GM13977 (cell line): ENCODE measurements around the gene USP22.

Experiments used
- DNase-seq: peaks from one replicate; pipeline ENCODE4 v3.0.0; 2012; ENCODE audit warnings: low spot score
- CTCF ChIP-seq: IDR thresholded peaks from 2 replicates; pipeline ENCODE4 v1.5.1; 2012; ENCODE audit warnings: mild to moderate bottlenecking, control low read depth; ENCODE audit not compliant: insufficient read depth; ENCODE audit errors: extremely low read depth, missing control alignments
- in situ Hi-C: fragments of 300-500 bp; cut with MboI; formaldehyde crosslinking; loops from one replicate; pipeline ENCODE4 v1.12.0; 2022; ENCODE audit warnings: low sequenced_read_pairs, low pct_unique_long_range_greater_than_20kb, mixed read lengths, inconsistent platforms; ENCODE audit not compliant: unreplicated experiment

USP22 gene

DNA sequence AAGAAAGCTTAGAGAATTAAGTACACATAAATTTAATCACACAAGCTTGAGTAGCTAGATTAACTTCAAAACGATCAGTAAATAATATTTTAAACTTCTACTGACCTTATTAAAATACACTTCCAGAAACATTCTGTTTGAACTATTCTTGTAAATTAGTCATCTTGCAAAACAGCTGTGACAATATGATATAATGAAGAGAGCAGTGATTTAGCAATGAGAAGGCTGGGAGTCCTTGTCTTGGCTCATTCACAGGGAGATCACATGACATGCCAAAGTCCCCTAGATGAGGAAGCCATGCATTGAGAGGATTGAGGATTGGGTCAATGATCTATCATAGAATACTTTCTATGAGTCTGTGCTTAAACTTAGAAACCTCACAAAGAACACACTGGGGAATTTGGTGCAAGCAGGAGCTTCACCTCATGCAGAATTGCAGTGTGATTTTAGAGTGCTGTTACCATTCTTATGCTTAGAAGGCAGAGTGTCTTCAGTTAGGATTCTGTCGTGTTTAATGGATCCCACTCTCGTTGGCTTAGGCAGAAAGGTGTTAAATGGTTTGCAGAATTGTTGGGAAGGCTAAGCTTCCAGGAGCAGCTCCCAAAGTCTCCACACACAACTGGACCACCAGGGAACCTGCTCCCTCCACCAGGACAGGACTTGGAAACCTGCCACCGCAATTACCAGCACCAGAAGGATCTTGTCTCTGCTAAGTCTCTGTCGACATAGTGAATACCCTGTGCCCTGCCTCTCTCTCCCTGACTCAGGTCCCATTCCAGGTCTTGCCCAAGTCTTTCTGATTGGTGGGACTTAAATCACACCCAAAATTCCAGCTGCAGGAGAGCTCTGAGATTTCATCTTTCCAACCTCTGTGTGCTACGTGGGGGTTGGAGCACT, 87.1 kb downstream of the USP22 start:
- no peak for DNase-seq
- in situ Hi-C loops = no loop called here
- TF ChIP-seq CTCF = no peak

GRCh38 chr17:20954794-20955193, 88.0 kb downstream of the USP22 start:
- no peak for DNase-seq
- TF ChIP-seq CTCF = no peak
- in situ Hi-C loops = no loop called here

DNA sequence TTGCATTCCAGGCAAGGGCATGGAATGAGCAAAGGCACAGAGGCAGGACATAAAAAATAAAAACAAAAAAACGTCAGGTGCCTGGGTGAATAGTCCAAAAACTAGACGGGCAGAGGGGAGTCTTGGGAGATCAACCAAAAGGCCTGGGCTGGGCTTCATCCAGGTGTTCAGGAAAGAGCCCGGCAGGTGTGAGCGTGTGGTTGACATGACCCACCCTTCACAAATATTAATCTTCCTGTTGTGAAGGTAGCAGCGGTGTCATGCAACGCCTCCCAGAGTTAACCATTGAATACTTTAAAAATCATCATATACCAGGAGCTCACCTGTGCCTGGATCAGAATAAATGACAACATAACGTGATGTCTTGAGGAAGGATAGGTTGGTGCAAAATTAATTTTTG, 90.6 kb downstream of the USP22 start:
- in situ Hi-C loops = no loop called here
- no peak for TF ChIP-seq CTCF
- DNase-seq = no peak
